Endothelial cell of umbilical vein (primary cell): ENCODE results near the gene ZNF516. TPM values are rescaled to one million over a fixed set of nuclear protein-coding genes. Genes with fewer than 3 reads are reported as not detected.

Source experiments
- BruUV-seq: library from RNA; stranded (reverse); fragments of 400-500 nt; replicated peaks from 2 replicates; lab custom pipeline; 2021; lab: Mats Ljungman, UMichigan
- CTCF ChIA-PET: fragments of 300-600, 350-600 bp; sonication (Branson Sonifier 250); formaldehyde crosslinking; loops from one replicate; lab custom pipeline; 2021; ENCODE audit warnings: antibody characterized with exemption, inconsistent platforms; lab: Charles Lee
- POLR2A ChIA-PET: fragments of 300-600, 350-600 bp; sonication (Branson Sonifier 250); formaldehyde crosslinking; loops from one replicate; lab custom pipeline; 2021; ENCODE audit warnings: antibody characterized with exemption, inconsistent platforms; lab: Charles Lee
- DNase-seq: peaks from one replicate; pipeline ENCODE4 v3.0.0-alpha.2; 2011; ENCODE audit warnings: low read depth, low spot score
- FAIRE-seq: peaks from 2 replicates; lab custom pipeline; 2011; peaks lifted over from hg19 to GRCh38; lab: Jason Lieb, UNC
- H2AFZ ChIP-seq: 2 replicates; pipeline ENCODE4 v1.6.0; 2012; ENCODE audit warnings: low read depth, low read length, control low read depth, inconsistent platforms
- H3K27ac ChIP-seq: 2 replicates; pipeline ENCODE4 v1.5.1; 2011; ENCODE audit warnings: low read depth, mild to moderate bottlenecking, control low read depth, low read length, moderate library complexity; ENCODE audit not compliant: insufficient read depth
- H3K27me3 ChIP-seq, 2 experiments: 2 replicates each; pipeline versions ENCODE4 v1.6.0 to v1.6.1; 2011; ENCODE audit warnings: low read length in 2 of 2, mixed read lengths in 1 of 2; ENCODE audit not compliant: control insufficient read depth in 2 of 2, insufficient read depth in 2 of 2
- H3K36me3 ChIP-seq, 2 experiments: 2 replicates in 1 of 2; 3 replicates in 1 of 2; pipeline ENCODE4 v1.5.1; 2011; ENCODE audit warnings: low read length in 2 of 2, mild to moderate bottlenecking in 1 of 2, moderate library complexity in 1 of 2; ENCODE audit not compliant: control insufficient read depth in 2 of 2, insufficient read depth in 2 of 2; ENCODE audit errors: extremely low read depth in 1 of 2
- H3K4me1 ChIP-seq: 3 replicates; pipeline ENCODE4 v1.5.1; 2011; ENCODE audit warnings: mild to moderate bottlenecking, low read length; ENCODE audit not compliant: control insufficient read depth, insufficient read depth; ENCODE audit errors: extremely low read depth
- H3K4me2 ChIP-seq: 2 replicates; pipeline ENCODE4 v1.6.1; 2011; ENCODE audit warnings: low read length, control low read depth, mixed read lengths; ENCODE audit not compliant: insufficient read depth
- H3K4me3 ChIP-seq, 3 experiments: fragments of 200-600 bp in 1 of 3; sonication (generic), shearing (Covaris generic) in 1 of 3; replicated peaks in 1 of 3; 2 replicates each; pipeline ENCODE4 v1.5.1; 2011 to 2016; ENCODE audit warnings: control low read depth in 3 of 3, low read length in 3 of 3, mild to moderate bottlenecking in 2 of 3, inconsistent platforms in 1 of 3, low read depth in 1 of 3, moderate library complexity in 1 of 3; ENCODE audit not compliant: insufficient read depth in 1 of 3
- H3K79me2 ChIP-seq: 2 replicates; pipeline ENCODE4 v1.6.0; 2012; ENCODE audit warnings: low read length, inconsistent platforms; ENCODE audit not compliant: control insufficient read depth, insufficient read depth
- H3K9ac ChIP-seq: replicated peaks from 2 replicates; pipeline ENCODE3; 2011; ENCODE audit warnings: low read length, control low read depth; ENCODE audit not compliant: insufficient read depth; ENCODE audit errors: extremely low read depth
- H3K9me1 ChIP-seq: replicated peaks from 3 replicates; pipeline ENCODE4 v1.6.0; 2011; ENCODE audit warnings: mild to moderate bottlenecking, low read length; ENCODE audit not compliant: control insufficient read depth, insufficient read depth; ENCODE audit errors: extremely low read depth
- H3K9me3 ChIP-seq: replicated peaks from 2 replicates; pipeline ENCODE4 v1.5.1; 2012; ENCODE audit warnings: low read length, inconsistent platforms; ENCODE audit not compliant: control insufficient read depth, insufficient read depth
- H4K20me1 ChIP-seq: replicated peaks from 2 replicates; pipeline ENCODE3; 2011; ENCODE audit warnings: mild to moderate bottlenecking, low read length; ENCODE audit not compliant: control insufficient read depth, insufficient read depth; ENCODE audit errors: extremely low read depth
- EZH2 ChIP-seq: IDR thresholded peaks from 2 replicates; pipeline ENCODE4 v1.6.1; 2012; ENCODE audit warnings: borderline replicate concordance, low read depth, mild to moderate bottlenecking, moderate library complexity, low read length, inconsistent platforms; ENCODE audit not compliant: severe bottlenecking
- FOS ChIP-seq: IDR thresholded peaks from 2 replicates; pipeline ENCODE4 v1.6.1; 2011; ENCODE audit warnings: mild to moderate bottlenecking, low read length, moderate library complexity, borderline replicate concordance; ENCODE audit not compliant: insufficient read depth
- GATA2 ChIP-seq: IDR thresholded peaks from 2 replicates; pipeline ENCODE4 v1.7.0; 2011; ENCODE audit warnings: low read depth, mild to moderate bottlenecking, moderate library complexity, mixed read lengths, low read length; ENCODE audit not compliant: insufficient read length, insufficient read depth
- JUN ChIP-seq: IDR thresholded peaks from 2 replicates; pipeline ENCODE4 v1.6.1; 2011; ENCODE audit warnings: borderline replicate concordance, low read depth; ENCODE audit not compliant: insufficient read length, insufficient read depth
- dilution Hi-C: fragments of 300-500 bp; cut with MboI; formaldehyde crosslinking; loops from one replicate; pipeline ENCODE4 v1.15.0; 2019; ENCODE audit warnings: low sequenced_read_pairs; ENCODE audit not compliant: extremely low pct_ligation_motif_present
- intact Hi-C: fragments of 100-400 bp; cut with micrococcal nuclease; formaldehyde crosslinking; loops from one replicate; pipeline ENCODE4 v1.10.0; 2022
- polyA plus RNA-seq, 4 experiments: library from polyadenylated mRNA; depleted of rRNA in 3 of 4; stranded (reverse) in 3 of 4; unstranded in 1 of 4; fragments of >200 nt; gene quantifications; 2 replicates each; pipeline versions ENCODE4 v1.2.1 to v1.2.3, GENCODE V29; 2011 to 2012; ENCODE audit warnings: missing spikeins in 1 of 4
- total RNA-seq: library from RNA; stranded (reverse); gene quantifications from 2 replicates; pipeline ENCODE4 v1.2.3, GENCODE V29; 2021
- TF ChIP-seq, protein P1 (sequence below), 2 donors: IDR thresholded peaks; 1 replicate in 1 of 2; 2 replicates in 1 of 2; pipeline ENCODE4 v1.5.1; 2011; ENCODE audit warnings: low read length in 2 of 2, mild to moderate bottlenecking in 2 of 2, moderate library complexity in 2 of 2, control low read depth in 1 of 2, inconsistent platforms in 1 of 2, low read depth in 1 of 2; ENCODE audit not compliant: insufficient read depth in 1 of 2; ENCODE audit errors: extremely low read depth in 1 of 2

ZNF516 gene
- total and polyA plus RNA-seq, 2 donors (not counting 3 experiments of a cell fraction or from before 2014, with no cell fraction given) = 3.6 to 19.1 TPM

DNA sequence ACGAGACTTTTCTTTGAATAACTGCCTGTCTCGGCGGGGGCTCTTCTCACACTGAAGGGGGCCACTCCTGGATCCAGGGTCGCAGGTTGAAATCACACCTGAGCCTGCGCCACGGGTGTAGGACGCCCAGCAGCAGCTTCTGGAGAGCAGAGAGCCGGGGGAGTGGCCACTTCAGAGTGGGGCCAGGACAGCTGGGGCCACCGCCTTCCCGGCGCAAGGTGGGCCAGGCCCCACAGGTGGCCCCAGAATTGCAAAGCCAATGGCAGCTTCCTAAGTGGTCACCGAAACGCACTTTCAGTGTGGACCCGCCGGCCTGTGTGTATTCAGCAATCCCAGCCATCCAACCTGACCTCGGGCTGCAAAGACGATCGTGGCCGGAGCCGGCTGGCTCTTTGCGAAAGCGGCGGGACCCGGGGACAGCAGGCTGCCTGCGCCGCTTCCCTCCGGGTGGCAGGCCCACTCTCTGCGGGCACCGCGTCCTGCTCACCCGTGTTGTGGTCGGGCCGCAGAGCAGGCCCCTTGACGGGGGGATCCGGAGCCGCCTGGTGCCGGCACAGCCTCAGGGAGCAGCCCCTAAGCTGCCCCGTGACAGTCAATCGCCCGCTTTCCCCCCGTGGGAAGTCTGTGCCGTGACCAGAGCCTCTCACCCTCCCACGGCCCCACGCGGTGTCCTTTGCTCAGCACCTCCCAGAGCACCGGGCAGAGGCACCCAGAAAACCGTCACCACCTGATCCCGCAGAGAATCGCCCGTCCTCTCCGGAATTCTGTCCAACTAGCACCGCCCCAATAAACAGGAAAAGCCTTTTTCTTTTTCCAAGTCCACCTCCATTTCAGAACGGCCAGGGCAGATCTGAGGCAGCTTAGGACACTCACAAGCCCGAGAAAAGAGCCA, 144.7 kb downstream of the ZNF516 start:
- ChIA-PET CTCF (interaction anchor here (0.7 to 4.2 kb wide), 4 partner anchors 865 to 1798 kb away, joined by 3 to 28 read pairs (median 12); no protein-coding TSS in a partner anchor), POLR2A (no interaction called here)
- H3K27ac ChIP-seq = no peak overlapping the region
- no TSS peak for BruUV-seq
- H3K36me3 ChIP-seq = no peaks in the 10 kb centered on the region
- H3K4me3 ChIP-seq = no peak overlapping the region
- no peaks in the 10 kb centered on the region for H3K79me2 ChIP-seq
- H3K4me2 ChIP-seq = no peak overlapping the region
- FAIRE-seq (no peak), DNase-seq (no peak)
- H3K9me3 ChIP-seq = no peaks in the 10 kb centered on the region
- H3K9me1 ChIP-seq = no peaks in the 10 kb centered on the region
- intact Hi-C loops (no loop called here), dilution Hi-C loops (no loop called here)
- no peaks in the 10 kb centered on the region for H3K27me3 ChIP-seq
- TF ChIP-seq EZH2 (no peak), FOS (no peak)
- H4K20me1 ChIP-seq = no peaks in the 10 kb centered on the region
- H3K4me1 ChIP-seq = no peaks in the 10 kb centered on the region
- H3K9ac ChIP-seq = no peak overlapping the region
- no peak overlapping the region for H2AFZ ChIP-seq

DNA sequence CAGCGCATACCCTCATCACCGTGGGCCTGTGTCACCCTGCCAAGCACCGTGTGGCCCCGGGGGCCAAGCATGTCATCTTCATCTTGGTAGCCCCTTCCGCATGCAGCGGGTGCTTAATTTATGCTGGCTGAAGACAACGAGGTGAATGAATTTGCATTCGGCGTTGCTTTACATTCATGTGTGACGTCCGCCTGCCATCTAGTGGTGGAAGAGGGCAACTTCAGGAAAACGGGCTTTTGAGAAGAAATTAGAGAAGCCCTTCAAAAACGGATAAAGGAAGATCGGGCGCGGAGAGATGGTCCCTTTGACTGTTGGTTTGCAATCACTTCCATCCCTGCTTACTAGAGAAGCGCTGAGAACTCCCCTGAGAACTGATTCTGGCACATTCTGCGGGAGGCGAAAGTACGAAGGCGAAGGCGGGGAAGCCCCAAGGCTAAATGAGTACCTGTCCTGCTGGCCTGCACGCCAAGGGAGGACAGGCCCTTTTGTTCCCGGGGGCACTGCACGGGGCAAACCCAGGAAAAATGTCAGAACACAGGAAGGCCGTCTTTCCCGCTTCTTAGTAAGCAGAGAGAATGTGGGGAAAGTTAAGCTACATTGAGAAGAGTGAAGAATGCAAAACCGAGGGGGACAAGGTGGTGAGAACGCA, 145.9 kb downstream of the ZNF516 start:
- Histone ChIP-seq H3K9ac (no peak overlapping the region), H3K27me3 (no peaks in the 10 kb centered on the region), H3K4me3 (no peak overlapping the region), H2AFZ (peak overlapping the region; percentile 58), H3K4me2 (peak overlapping the region; percentile 8), H3K9me1 (no peaks in the 10 kb centered on the region), H3K4me1 (no peaks in the 10 kb centered on the region), H3K36me3 (no peaks in the 10 kb centered on the region), H3K79me2 (no peaks in the 10 kb centered on the region), H3K9me3 (no peaks in the 10 kb centered on the region), H3K27ac (no peak overlapping the region), H4K20me1 (no peaks in the 10 kb centered on the region)
- intact Hi-C loops = loop anchor here (1.0 to 10.0 kb wide), 8 partner anchors 874 to 1996 kb away; partner anchors contain the start of gene CNDP2
- DNase-seq (peak; percentile 59), FAIRE-seq (peak; percentile 59)
- BruUV-seq = no TSS peak
- TF ChIP-seq GATA2 = no peak
- TF ChIP-seq, protein P1, sequence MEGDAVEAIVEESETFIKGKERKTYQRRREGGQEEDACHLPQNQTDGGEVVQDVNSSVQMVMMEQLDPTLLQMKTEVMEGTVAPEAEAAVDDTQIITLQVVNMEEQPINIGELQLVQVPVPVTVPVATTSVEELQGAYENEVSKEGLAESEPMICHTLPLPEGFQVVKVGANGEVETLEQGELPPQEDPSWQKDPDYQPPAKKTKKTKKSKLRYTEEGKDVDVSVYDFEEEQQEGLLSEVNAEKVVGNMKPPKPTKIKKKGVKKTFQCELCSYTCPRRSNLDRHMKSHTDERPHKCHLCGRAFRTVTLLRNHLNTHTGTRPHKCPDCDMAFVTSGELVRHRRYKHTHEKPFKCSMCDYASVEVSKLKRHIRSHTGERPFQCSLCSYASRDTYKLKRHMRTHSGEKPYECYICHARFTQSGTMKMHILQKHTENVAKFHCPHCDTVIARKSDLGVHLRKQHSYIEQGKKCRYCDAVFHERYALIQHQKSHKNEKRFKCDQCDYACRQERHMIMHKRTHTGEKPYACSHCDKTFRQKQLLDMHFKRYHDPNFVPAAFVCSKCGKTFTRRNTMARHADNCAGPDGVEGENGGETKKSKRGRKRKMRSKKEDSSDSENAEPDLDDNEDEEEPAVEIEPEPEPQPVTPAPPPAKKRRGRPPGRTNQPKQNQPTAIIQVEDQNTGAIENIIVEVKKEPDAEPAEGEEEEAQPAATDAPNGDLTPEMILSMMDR (IDR thresholded peaks at IDR 0.05; ENCODE audit: extremely low read depth in 1 of 2, insufficient read depth in 1 of 2, low read depth in 1 of 2, low read length in 2 of 2) = peak; percentile 79 to 83
- no peak for TF ChIP-seq EZH2
- no peak for TF ChIP-seq JUN
- ChIA-PET POLR2A (no interaction called here), CTCF (interaction anchor here (1.1 to 4.2 kb wide), 5 partner anchors 1697 to 1996 kb away, joined by 3 to 28 read pairs (median 12); no protein-coding TSS in a partner anchor)
- dilution Hi-C loops = no loop called here
